Sigmoid colon (tissue), 7 donors: ENCODE measurements around the gene PDE3B. TPM values are rescaled to one million over a fixed set of nuclear protein-coding genes. Genes with fewer than 3 reads are reported as not detected.

Experiments used
- DNase-seq: peaks from one replicate; pipeline ENCODE4 v3.0.0-alpha.2; 2019
- H3K27ac ChIP-seq, 4 donors: fragments of 200-600 bp; sonication (generic); one replicate each; pipeline ENCODE4 v1.5.1; 2016 to 2019; ENCODE audit warnings: mild to moderate bottlenecking in 1 of 4
- H3K27me3 ChIP-seq, 3 donors: fragments of 200-600 bp; sonication (generic); one replicate each; pipeline ENCODE4 v1.5.1; 2019; ENCODE audit warnings: mild to moderate bottlenecking in 1 of 3
- H3K36me3 ChIP-seq, 4 donors: fragments of 200-600 bp; sonication (generic); one replicate each; pipeline ENCODE4 v1.5.1; 2016 to 2019
- H3K4me1 ChIP-seq, 4 donors: fragments of 200-600 bp; sonication (generic); one replicate each; pipeline ENCODE4 v1.5.1; 2017 to 2019
- H3K4me3 ChIP-seq, 4 donors: fragments of 200-600 bp; sonication (generic); one replicate each; pipeline ENCODE4 v1.5.1; 2017 to 2019; ENCODE audit warnings: mild to moderate bottlenecking in 2 of 4, moderate library complexity in 1 of 4
- H3K9me3 ChIP-seq, 4 donors: fragments of 200-600 bp in 3 of 4; sonication (generic) in 3 of 4; one replicate each; pipeline versions ENCODE4 v1.5.1 to v1.6.1; 2013 to 2019
- CTCF ChIP-seq, 4 experiments: fragments of 450-650 bp in 3 of 4; fragments of 200-600 bp in 1 of 4; IDR thresholded peaks; one replicate each; pipeline ENCODE4 v1.5.1; 2016 to 2019; ENCODE audit warnings: antibody characterized with exemption in 4 of 4, mild to moderate bottlenecking in 3 of 4, moderate library complexity in 2 of 4
- EP300 ChIP-seq, 4 donors: sonication (generic); formaldehyde crosslinking; IDR thresholded peaks; one replicate each; pipeline ENCODE4 v1.6.1; 2017; ENCODE audit warnings: antibody characterized with exemption in 4 of 4
- POLR2A ChIP-seq, 2 donors: fragments of 450-650 bp; IDR thresholded peaks; one replicate each; pipeline ENCODE4 v1.6.1; 2016; ENCODE audit warnings: antibody characterized with exemption in 2 of 2, mild to moderate bottlenecking in 2 of 2, moderate library complexity in 2 of 2
- POLR2AphosphoS5 ChIP-seq, 4 donors: sonication (generic); formaldehyde crosslinking; IDR thresholded peaks; one replicate each; pipeline ENCODE4 v1.6.1; 2017; ENCODE audit warnings: antibody characterized with exemption in 4 of 4
- whole genome bisulfite sequencing, 2 donors: extraction: QIAGEN DNeasy Blood & Tissue Kit; methylation state at CpG; one replicate each; pipeline ENCODE4 v1.1.7; 2013; 5-methylcytosine and 5-hydroxymethylcytosine counted together
- intact Hi-C: fragments of 100-400 bp; cut with DNase I; formaldehyde crosslinking; loops from one replicate; pipeline ENCODE4 v1.15.1; 2023
- polyA plus RNA-seq, 3 donors: library from polyadenylated mRNA; stranded (reverse); fragments of 200-250 nt; gene quantifications; one replicate each; pipeline ENCODE4 v1.2.3, GENCODE V29; 2013
- total RNA-seq, 4 donors: library from RNA; depleted of rRNA; stranded (reverse); fragments of >200 nt; gene quantifications; one replicate each; pipeline ENCODE4 v1.1.0, GENCODE V29; 2016
- donor health status: healthy with polysubstance abuse.
- donor health status: Bipolar disorder and iron deficiency.
- donor health status: healthy.

The PDE3B gene
- total and polyA plus RNA-seq, 7 donors, result 1.2 to 132 (median 78.3) TPM

- intact Hi-C loops, result loop anchor here (5.0 kb wide), 1 partner anchor 63 kb away; no protein-coding TSS in a partner anchor
- Histone ChIP-seq H3K4me1 (peaks cover 0 to 50% (median 43%) of the 10 kb centered on the region in 4 donors), H3K27me3 (no peaks in the 10 kb centered on the region), H3K9me3 (no peaks in the 10 kb centered on the region), H3K4me3 (no peak overlapping the region), H3K27ac (peak overlapping the region; percentile 33 to 72 (median 52)), H3K36me3 (no peaks in the 10 kb centered on the region)
- TF ChIP-seq EP300 (IDR thresholded peaks at IDR 0.05) (no peak), POLR2AphosphoS5 (IDR thresholded peaks at IDR 0.05) (peak in 1 of 4 donors; percentile 25)
- peak; percentile 84 for DNase-seq
- WGBS, 2 donors, result 26 to 67% methylated on average over 4 of the region's 4 CpGs
Measured at GRCh38 chr11:14619603-14620531, 23.7 kb upstream of the PDE3B start.

GRCh38 chr11:14622223-14622954 is 21.2 kb upstream of the PDE3B start:
- Histone ChIP-seq H3K9me3 (no peaks in the 10 kb centered on the region), H3K27me3 (no peaks in the 10 kb centered on the region), H3K4me3 (no peak overlapping the region), H3K4me1 (peaks cover 0 to 52% (median 44%) of the 10 kb centered on the region in 4 donors), H3K36me3 (no peaks in the 10 kb centered on the region), H3K27ac (peak overlapping the region; percentile 31 to 72 (median 49))
- TF ChIP-seq EP300 (IDR thresholded peaks at IDR 0.05) (peak in 1 of 4 donors; percentile 48), CTCF (IDR thresholded peaks at IDR 0.05) (no peak), POLR2A (IDR thresholded peaks at IDR 0.05) (no peak), POLR2AphosphoS5 (IDR thresholded peaks at IDR 0.05) (peak in 1 of 4 donors; percentile 59)
- intact Hi-C loops, result loop anchor here (5.0 kb wide), 1 partner anchor 65 kb away; no protein-coding TSS in a partner anchor
- no peak for DNase-seq
- 84 to 92% methylated on average over 5 of the region's 5 CpGs for WGBS, 2 donors

- Histone ChIP-seq H3K27ac (peak overlapping the region in 3 of 4 donors; percentile 37 to 72 (median 61)), H3K27me3 (no peaks in the 10 kb centered on the region), H3K4me1 (peaks cover 0 to 52% (median 40%) of the 10 kb centered on the region in 4 donors), H3K36me3 (no peaks in the 10 kb centered on the region), H3K4me3 (no peak overlapping the region), H3K9me3 (no peaks in the 10 kb centered on the region)
- TF ChIP-seq POLR2A (IDR thresholded peaks at IDR 0.05) (no peak), CTCF (IDR thresholded peaks at IDR 0.05) (no peak), POLR2AphosphoS5 (IDR thresholded peaks at IDR 0.05) (no peak), EP300 (IDR thresholded peaks at IDR 0.05) (no peak)
- DNase-seq, result no peak
- intact Hi-C loops, result loop anchor here (5.0 kb wide), 1 partner anchor 66 kb away; no protein-coding TSS in a partner anchor
- 95 to 97% methylated on average over 3 of the region's 3 CpGs for WGBS, 2 donors
Measured at GRCh38 chr11:14623036-14623435, 20.6 kb upstream of the PDE3B start.

GRCh38 chr11:14625586-14626205 is 17.9 kb upstream of the PDE3B start:
- H3K36me3 ChIP-seq, result no peaks in the 10 kb centered on the region
- H3K4me1 ChIP-seq, result peaks cover 0 to 35% (median 24%) of the 10 kb centered on the region in 4 donors
- DNase-seq, result no peak
- no peaks in the 10 kb centered on the region for H3K9me3 ChIP-seq
- H3K27ac ChIP-seq, result peak overlapping the region; percentile 8 to 58 (median 40)
- WGBS, 2 donors, result 36 to 53% methylated on average over 3 of the region's 3 CpGs
- TF ChIP-seq POLR2A (IDR thresholded peaks at IDR 0.05) (no peak), EP300 (IDR thresholded peaks at IDR 0.05) (no peak), POLR2AphosphoS5 (IDR thresholded peaks at IDR 0.05) (no peak), CTCF (IDR thresholded peaks at IDR 0.05) (no peak)
- intact Hi-C loops, result no loop called here
- no peak overlapping the region for H3K4me3 ChIP-seq
- H3K27me3 ChIP-seq, result no peaks in the 10 kb centered on the region
